ENCODE measurements around the gene TERT. TPM values are rescaled to one million over a fixed set of nuclear protein-coding genes. Genes with fewer than 3 reads are reported as not detected.

Gene TERT
- total and polyA plus RNA-seq, 2 of the 8 experiments (the other 6 are each of a cell fraction or from before 2014, with no cell fraction given) = 13.1 to 23.1 TPM

GRCh38 chr5:1333986-1334385 is 39.1 kb upstream of the TERT start (continued):
- TF ChIP-seq CHD7 (IDR thresholded peaks at IDR 0.05; ENCODE audit: insufficient replicate concordance, low read length) = no peak
- no peak for TF ChIP-seq CTBP2 (IDR thresholded peaks at IDR 0.05; ENCODE audit: borderline replicate concordance, insufficient read depth, insufficient read length, low read length)
- no peak for TF ChIP-seq EP300 (IDR thresholded peaks at IDR 0.05; ENCODE audit: borderline replicate concordance in 1 of 2, low read depth in 2 of 2, low read length in 2 of 2)
- no peak for TF ChIP-seq POLR2AphosphoS5 (IDR thresholded peaks at IDR 0.05; ENCODE audit: low read depth, low read length)
- TF ChIP-seq TEAD4 (IDR thresholded peaks at IDR 0.05; ENCODE audit: low read depth, low read length) = no peak
- TF ChIP-seq HDAC2 (IDR thresholded peaks at IDR 0.05; ENCODE audit: borderline replicate concordance in 1 of 2, low read depth in 2 of 2, low read length in 2 of 2) = no peak
- TF ChIP-seq CTCF (IDR thresholded peaks at IDR 0.05; ENCODE audit: control extremely low read depth in 1 of 3, insufficient read depth in 1 of 3, low read depth in 1 of 3, low read length in 3 of 3) = no peak
- TF ChIP-seq RFX5 (IDR thresholded peaks at IDR 0.05; ENCODE audit: borderline replicate concordance, low read depth, low read length) = no peak
